Measurements from ENCODE around the gene MTARC2. TPM values are rescaled to one million over a fixed set of nuclear protein-coding genes. Genes with fewer than 3 reads are reported as not detected.
"Not testable (repeated sequence)": the region's sequence is repeated elsewhere in the genome, so short reads cannot be mapped to it uniquely, and the experiment has no call there.

MTARC2 gene
- total RNA-seq, result 11.0 and 23.5 TPM in 2 replicates

DNA sequence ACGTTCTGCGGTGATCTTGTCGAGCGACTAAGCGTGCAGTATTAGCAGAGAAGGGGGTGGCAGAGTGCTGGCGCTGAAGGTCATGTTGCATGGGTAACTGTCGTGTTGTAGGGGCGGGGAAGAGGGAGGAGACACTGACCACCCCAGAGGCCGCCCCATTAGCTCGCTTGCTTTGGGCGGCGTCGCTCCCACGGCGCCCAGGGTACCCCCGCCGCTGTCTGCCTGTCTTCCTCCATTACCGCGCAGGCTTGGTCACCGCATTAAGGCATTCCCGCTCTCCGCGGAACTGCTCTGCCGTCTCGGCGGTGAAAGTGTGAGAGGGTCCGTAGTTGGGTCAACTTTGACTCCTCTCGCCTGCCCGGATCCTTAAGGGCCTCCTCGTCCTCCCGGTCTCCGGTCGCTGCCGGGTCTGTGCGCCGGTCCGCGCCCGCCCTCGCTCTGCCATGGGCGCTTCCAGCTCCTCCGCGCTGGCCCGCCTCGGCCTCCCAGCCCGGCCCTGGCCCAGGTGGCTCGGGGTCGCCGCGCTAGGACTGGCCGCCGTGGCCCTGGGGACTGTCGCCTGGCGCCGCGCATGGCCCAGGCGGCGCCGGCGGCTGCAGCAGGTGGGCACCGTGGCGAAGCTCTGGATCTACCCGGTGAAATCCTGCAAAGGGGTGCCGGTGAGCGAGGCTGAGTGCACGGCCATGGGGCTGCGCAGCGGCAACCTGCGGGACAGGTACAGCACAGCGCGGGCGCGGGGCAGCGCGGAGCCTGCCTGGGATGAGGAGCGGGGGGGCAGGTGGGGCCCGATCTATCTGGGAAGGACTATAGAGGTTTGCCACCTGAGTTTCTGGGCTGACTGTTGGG lies at the start of gene MTARC2:
MTARC2 (plus strand) TSS at position 234 of the 846 bp plus-strand sequence; CDS start at position 444, 210 bp downstream.
- DNase-seq, result peak; percentile 77

DNA sequence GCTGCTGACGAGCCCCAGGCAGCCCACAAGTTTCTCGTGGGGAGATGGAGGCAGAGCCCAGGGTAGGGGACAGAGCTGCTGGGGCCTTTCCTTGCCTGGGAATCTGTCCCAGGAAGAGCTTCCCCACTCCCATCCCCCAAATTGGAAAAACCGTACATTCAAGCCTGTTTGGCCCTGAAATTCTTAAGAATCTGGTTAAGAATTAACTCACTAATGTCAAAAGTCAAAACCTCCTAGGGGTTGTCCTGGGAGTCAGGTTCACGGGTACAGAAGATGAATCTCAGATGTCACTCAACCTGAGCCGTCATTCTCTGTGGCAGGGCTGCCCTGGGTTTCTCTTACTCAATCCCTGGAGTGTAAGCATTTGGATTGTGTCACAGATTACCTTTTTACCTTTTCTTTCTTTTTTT lies 49.5 kb upstream of the MTARC2 start:
- DNase-seq, result no peak

DNA sequence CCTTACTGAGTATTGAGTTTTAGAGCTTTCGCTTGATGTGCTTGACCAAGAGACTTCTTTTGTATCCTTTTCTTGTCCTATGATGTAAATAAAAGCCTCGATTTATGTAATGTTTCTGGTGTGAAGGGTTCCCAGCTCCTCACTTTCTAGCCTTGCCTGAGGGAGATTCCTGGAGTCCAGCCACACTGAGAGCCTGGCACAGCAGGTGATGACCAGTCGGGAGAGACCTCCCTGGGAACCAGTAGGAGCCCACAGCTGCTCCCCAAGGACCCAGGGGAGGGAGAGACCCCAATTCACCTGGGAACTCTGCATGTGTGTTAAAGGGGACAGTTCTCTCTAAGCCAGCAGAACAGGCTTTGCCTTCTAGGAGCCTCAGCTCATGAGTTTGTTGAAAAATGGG lies 49.1 kb upstream of the MTARC2 start:
- no peak for DNase-seq

DNA sequence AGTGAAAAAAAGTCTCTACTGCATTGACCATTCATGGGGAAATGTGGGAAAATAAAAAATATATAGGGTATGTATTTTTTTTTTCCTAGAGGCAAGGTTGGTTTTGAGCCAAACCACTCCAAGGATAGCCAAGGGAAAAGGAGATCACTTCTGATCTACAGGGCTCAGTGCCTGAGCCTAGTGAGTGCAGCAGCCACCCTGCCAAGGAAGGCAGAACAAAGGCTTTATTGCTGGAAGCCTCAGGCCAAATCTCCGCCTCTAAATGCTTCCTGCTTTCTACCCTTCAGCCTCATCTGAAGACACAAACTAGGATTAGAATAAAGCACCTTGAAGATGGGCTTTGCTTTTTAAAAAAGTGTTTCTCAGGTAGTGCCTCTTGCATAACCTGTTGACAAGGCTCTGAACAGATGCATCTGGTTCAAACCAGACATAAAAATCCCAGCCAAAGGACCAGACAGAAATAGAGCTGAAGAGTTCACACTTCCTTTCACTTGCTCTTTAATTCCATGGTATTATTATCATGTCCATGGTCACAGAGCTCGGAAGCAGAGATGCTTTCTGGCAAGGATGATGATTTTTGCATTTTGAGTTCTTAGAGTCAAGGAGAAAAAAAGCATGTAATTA lies 47.5 kb upstream of the MTARC2 start:
- peak; percentile 56 for DNase-seq

DNA sequence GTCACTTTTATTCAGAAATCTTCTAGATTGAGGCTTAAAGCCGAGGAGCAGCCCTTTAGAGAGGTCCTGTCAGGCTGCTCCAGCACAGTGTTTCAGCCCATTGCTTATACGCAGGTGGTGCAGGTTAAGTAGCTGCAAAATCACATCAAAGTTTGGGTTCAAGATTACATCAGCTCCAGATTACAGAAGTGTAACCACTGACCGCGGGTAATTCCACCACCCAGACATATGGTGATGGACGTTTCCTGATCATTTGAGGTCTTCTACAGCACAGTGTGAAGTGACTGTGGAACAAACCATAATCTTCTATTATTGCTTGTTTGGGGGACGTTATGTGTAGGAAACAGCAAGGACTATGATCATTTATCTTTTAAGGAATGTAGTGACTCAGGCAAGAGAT lies 46.1 kb upstream of the MTARC2 start:
- DNase-seq, result no peak

DNA sequence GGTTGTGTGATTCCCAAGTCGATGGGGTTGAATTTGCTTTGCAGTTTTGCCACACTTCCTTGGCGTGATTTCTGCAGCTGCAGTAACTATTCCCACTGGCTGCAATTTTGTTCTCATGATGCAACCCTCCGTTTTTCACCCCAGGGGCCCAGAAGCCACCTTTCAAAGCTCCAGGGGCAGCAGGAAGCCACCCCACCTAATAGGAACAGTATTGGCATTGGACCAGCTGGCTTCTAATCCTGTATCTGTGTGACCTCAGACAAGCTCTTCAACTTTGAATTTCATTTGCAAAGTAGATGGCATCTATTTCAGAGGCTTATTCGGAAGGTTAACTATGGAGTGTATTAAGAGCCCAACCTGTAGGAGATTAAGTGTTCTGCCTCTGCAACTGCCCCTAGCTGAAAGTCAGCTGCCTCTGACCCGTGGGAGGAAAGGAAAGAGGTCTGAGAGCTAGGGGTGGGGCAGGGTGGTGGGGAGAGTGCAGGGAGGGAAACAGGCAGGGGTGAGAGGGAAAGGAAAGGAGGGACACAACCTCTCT lies 45.3 kb upstream of the MTARC2 start:
- DNase-seq, result no peak

DNA sequence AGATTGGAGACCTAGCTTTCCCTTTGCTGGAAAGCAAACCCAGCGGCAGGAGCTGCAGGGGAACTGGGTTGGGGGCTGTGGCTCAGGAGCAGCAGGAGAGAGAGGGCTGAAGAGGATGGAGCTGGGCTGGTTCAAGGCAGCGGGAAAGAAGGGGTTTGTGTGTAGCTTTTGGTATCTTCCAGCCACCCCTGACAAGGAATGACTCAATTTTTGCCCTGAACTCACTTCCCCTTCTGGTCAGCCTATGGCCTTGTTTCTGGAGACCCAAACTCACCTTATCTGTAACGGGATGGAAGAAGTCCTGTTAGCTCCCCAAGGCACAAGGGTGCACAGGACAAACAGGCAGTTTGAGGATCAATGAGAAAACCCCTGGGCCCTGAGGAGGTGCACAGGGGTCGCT lies 44.8 kb upstream of the MTARC2 start:
- no peak for DNase-seq

DNA sequence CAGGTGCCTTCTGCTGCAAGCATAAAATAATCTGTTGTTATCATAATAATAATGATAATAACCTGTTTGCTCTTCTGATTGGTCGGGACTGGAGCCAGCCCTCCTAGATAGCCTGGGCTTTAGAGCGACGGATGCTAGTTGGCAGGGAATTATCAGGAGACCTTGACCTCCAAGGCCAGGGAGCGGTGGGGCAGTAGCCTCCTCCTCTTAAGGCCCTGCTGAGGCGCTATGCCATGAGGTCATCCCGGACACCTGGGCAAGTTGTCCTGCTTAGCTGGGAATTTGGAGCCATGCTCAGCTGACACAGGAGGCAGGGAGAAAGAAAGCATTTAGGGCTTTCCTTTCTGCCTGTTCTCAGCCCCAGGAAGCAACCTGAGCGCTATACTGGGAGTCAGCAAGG lies 42.3 kb upstream of the MTARC2 start:
- DNase-seq, result peak; percentile 21

DNA sequence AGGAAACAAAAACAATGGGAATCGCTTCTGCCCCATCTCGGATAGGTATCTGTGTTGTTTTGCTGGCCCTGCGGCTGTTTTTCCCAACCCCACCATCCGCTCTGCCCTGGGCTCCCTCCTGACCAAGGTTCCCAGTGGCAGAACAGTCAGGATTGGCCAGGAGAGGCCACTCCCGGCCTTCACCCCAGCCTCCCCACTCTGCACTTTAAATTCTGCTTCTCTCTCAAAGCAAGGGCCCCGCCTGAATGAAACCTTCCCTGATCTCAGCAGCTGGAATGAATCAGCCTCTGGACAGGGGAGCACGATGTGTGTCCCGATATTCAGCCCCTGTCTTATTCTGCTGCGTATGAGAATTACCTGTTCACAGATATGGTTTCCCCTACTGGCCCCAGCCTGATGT lies 41.6 kb upstream of the MTARC2 start:
- peak; percentile 33 for DNase-seq

DNA sequence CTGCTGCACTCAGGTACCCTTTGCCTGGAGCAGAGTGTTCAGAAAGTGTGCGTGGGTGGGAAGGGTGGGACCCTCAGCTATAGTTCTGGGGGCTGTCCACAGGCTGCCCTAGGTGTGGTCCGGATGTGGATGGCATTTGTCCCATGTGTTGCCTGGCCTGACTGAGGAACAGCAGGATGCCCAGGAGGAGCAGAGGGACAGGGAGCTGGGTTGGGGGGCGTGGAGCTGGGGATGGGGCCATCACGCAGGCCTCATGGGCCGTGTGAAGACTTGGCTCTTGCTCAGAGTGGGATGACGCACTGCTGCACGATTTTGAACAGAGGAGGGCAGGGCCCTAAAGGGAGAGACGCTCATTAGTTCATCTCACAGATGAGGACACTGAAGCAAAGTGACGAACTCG lies 41.0 kb upstream of the MTARC2 start:
- DNase-seq, result no peak

DNA sequence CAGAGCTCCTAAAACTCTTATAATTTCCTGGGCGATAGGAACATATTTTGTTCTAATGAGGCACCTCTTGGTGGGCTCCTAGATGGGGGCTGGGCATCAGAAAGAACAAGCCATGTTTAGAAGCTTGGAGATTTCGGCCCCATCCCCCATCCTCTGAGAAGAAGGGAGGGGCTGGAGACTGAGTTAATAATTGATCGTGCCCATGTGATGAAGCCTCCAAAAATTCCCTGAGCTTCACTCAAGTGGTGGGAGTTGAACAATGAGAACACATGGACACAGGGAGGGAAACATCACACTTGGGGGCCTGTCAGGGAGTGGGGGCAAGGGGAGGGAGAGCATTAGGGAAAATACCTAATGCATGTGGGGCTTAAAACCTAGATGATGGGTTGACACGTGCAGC lies 39.9 kb upstream of the MTARC2 start:
- DNase-seq, result no peak

DNA sequence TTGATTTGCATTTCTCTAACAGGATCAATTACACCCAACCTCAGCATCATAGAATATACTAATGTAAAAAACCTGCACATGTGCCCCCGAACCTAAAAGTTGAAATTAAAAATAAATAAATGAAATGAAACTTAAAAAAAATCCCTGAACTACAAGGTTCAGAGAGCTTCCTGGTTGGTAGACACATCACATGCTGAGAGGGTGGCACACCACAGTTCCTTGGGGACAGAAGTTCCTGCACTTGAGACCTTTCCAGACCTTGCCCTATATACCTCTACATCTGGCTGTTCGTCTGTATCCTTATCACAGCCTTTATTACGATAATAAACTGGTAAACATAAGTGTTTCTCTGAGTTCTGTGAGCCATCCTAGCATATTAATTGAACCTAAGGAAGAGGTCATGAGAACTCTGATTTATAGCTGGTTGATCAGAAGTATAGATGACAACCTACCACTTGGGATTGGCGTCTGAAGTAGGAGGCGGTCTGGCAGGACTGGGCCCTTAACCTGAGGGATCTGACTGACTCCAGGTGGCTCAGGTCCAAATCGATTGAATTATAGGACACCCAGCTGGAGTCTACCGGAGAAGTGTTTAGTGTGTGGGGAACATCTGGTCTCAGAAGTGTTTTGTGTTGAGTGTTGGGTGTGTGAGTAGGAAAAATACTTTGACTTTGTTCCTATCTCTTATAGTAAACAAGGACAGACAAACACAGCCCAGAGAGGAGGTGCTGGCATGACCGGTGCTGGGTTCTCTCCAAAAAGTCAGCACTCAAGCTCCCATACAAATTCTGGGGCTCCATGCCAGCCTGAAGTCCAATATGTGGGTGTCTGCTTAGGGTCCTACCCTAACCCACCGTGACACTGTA lies 39.0 kb upstream of the MTARC2 start:
- no peak for DNase-seq

DNA sequence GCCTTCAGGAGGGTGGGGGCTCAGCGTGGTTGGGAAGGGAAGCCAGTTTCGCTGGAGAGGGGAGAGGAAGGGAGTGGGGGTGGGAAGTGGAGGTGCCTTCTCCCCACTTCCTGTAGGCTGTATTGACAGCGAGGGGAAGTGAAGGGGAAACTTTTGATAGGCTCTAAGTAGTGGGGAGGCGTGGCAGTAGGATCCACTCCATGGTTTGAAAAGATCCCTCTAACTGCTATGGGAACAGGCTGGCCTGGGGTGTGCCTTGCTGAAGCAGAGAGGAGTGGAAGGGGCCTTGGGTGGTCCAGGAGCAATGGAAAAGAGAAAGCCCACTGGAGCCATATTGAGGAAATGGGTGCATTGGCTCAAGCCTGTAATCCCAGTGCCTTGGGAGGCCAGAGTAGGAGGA lies 37.8 kb upstream of the MTARC2 start:
- no peak for DNase-seq

DNA sequence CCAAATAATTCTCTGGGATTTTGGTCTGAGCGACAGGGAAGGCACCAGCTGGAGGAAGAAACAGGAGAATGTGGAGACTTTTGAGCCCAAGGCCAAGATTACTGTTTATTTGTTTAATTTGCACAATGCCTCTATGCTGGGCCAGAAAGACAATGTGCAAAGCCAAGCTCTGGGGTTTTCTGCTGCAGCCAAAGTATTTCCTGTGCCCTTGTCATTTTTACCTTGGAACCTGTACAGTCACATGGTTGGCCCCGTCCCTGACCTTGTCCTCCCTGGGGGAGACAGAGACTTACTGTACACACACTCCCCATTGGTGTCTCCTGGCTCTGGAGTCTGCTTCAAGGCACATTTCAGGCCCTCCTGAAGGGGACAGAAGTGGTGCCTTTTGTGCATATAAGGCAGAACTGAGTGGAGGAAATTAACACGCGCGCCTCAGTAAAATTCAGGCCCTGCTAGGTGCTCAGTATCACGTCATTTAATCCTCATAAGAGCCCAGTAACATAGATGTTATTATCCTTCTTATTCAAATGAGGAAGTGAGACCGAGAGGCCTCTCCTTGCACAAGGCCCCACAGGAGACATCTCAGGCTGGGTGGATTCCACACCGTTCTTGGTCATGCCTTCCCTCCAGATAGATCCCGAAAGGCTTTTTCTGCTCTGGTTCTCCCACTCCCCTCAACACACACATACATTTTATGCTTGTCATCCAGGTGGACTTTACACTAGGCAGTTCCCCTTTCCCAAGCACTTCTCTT lies 36.9 kb upstream of the MTARC2 start:
- DNase-seq, result no peak

DNA sequence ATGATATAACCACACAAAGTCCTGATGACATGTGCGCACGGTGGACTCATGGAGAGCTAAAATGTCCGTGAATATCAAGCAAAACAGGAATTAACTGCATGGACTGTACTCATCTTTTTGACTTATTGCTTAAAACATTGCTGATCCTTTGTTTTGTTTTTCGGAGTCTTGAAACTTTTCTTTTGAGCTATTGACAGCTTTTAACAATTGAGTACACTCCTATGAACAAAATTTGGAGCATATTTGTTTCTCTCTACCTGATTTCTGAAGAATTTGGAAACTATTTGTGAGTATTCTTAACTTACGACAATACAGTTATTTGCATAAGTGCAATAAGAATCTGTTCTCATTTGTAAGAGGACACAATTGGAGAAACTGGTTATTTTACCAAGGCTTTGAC lies 32.1 kb upstream of the MTARC2 start:
- DNase-seq, result not testable (repeated sequence)

DNA sequence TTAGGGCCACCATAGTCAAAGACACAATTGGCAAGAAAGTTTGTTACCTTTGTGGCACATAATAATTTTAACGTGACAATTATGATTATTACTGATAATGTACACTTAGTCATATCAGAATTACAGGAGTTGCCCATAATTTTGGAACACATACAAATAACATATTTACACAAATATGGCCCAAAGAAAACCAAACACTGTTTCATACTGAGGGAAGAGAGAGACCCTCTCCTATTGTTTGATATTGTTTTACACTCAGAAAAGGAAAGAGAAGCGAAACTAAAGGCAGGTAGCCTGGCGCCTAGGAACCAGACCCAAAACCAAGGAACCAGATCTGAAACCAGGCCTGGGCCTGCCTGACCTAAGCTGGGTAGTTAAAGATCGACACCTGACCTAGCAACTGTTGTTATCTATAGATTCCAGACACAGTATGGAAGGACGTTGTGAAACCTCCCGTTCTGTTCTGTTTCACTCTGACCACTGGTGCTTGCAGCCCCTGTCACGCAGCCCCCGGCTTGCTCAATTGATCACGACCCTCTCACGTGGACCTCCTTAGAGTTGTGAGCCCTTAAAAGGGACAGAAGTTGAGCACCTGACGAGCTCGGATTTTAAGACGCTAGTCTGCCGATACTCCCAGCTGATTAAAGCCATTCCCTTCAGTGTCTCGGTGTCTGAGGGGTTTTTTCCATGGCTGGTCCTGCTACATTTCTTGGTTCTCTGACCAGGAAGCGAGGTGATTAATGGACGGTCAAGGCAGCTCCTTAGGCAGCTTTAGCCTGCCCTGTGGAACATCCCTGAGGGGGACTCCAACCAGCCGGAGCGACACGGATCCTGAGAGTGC lies 30.1 kb upstream of the MTARC2 start:
- DNase-seq, result no peak

DNA sequence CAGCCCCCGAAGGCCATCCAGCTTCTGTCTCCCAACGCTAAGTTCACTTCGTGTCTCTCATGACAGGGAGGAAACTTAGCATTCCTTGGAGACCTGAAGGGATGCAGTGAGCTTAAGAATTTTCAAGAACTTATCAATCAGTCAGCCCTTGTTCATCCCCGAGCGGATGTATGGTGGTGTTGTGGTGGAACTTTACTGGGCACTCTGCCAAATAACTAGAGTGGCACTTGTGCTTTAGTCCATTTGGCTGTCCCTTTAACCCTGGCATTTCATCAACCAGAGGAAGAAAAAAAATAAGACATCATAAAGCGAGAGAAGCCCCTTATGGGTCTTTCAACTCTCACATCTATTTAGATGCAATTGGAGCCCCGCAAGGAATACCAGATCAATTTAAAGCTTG lies 26.9 kb upstream of the MTARC2 start:
- peak; percentile 45 for DNase-seq

DNA sequence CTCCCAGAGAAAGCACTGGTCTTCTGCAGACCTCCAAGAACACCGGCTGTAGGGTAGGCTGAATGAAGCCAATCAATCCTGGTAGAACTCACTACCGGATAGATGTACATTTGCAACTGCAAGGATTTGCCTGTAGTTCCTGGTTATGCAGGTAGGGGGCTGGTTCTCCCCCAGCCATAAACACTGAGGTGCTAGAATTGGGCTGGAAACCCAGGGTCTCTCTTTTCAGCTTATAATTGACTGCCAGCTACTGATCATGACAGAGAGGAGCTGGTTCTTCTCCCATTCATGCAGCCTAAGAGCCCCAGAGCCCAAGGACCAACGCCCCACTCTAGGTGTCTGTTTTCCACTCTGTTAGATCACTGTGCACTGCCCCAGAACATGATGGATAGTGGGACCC lies 21.5 kb upstream of the MTARC2 start:
- no peak for DNase-seq

DNA sequence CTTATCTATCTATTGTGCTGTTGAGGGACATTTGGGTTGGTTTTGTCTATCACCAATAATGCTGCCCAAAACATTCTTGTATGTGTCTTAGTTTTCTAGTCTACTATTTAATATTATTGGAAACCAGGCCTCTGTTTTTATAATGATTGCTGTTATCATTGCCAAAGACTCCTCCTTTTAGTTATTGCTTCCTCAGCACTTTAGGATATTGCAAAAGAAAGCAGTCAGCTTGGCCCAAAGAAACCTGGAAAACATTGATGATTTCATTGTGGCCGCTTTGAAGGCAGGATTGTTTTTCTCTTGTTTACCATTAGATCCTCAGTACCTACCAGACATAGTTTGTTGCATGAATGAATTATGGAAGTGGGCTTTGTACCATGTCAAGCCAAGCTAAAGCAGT lies 20.6 kb upstream of the MTARC2 start:
- DNase-seq, result no peak

DNA sequence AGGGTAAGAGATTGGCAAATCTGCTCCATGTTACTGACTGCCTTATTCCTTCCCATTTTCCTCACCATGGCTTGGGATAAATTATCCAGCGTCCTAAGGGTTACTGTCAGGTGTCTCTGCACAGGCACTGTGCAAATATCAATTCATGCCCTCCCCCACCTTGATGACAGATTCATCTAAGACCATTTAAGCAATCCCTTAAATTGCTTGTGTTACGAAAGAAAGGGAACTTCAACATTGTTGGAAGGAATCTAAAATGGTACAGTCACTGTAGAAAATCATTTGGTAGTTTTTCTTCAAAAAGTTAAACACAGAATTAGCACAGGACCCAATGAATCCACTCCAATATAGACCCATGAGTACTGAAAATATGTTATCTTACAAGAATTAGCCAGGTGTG lies 17.6 kb upstream of the MTARC2 start:
- no peak for DNase-seq

DNA sequence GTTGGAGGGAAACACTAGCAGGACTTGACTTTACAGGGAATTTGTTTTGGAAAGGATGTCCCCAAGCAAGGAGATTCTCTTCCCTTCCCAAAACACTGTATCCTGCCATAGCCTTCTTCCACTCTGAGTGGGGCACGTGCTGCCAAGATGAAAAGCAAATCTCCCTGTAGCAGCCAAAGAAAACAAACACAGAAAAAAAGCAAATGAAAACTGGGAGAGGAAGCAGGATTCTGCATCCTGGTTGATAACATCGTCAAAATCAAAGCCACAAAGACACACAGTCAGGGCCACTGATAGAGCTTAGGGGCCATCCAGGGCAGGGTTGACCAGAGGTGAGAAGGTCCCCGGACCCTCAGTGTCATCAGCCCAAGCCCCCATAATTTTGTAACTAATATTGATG lies 16.0 kb upstream of the MTARC2 start:
- DNase-seq, result peak; percentile 65

Data from dermis blood vessel endothelial cell (primary cell).